Cardiac septum (tissue), 1 donor: ENCODE data around the gene PADI2. TPM values are rescaled to one million over a fixed set of nuclear protein-coding genes. Genes with fewer than 3 reads are reported as not detected.

ENCODE experiments used
- DNase-seq: peaks from one replicate; pipeline ENCODE4 v3.0.0-alpha.2; 2020; ENCODE audit warnings: low spot score
- intact Hi-C: fragments of 100-400 bp; cut with DNase I; formaldehyde crosslinking; loops from one replicate; pipeline ENCODE4 v1.14.0; 2022
- total RNA-seq: library from RNA; stranded (reverse); fragmentation: NEBNext Ultra II Directional; extraction: Animal tissue kit (Norgen Biotek cat#: 25700); gene quantifications from one replicate; pipeline ENCODE4 v1.2.1, GENCODE V29; 2021
- donor health status: DM: no; HTN: no; CAD: no.

Gene PADI2
- total RNA-seq, 1 donor from 2014 or later: 1.3 TPM

GRCh38 chr1:17118706-17119075, 560 bp downstream of the PADI2 start:
- DNase-seq: peak; percentile 79

GRCh38 chr1:17118268-17118667, 983 bp downstream of the PADI2 start:
- intact Hi-C loops: no loop called here
- DNase-seq: no peak

More at GRCh38 chr1:17118706-17119075, 560 bp downstream of the PADI2 start:
- intact Hi-C loops: no loop called here

- intact Hi-C loops: no loop called here
- DNase-seq: no peak
Observed at GRCh38 chr1:17117451-17118265, 1.6 kb downstream of the PADI2 start.

- no peak for DNase-seq
- intact Hi-C loops: no loop called here
Observed at GRCh38 chr1:17116643-17117042, 2.6 kb downstream of the PADI2 start.

- intact Hi-C loops: no loop called here
- DNase-seq: no peak
Observed at GRCh38 chr1:17113963-17114362, 5.3 kb downstream of the PADI2 start.

GRCh38 chr1:17112496-17113236, 6.6 kb downstream of the PADI2 start:
- intact Hi-C loops: no loop called here
- DNase-seq: no peak

- intact Hi-C loops: no loop called here
- no peak for DNase-seq
Observed at GRCh38 chr1:17112076-17112475, 7.2 kb downstream of the PADI2 start.

GRCh38 chr1:17110555-17110926, 8.7 kb downstream of the PADI2 start:
- intact Hi-C loops: no loop called here
- DNase-seq: no peak

- intact Hi-C loops: no loop called here
- DNase-seq: no peak
Observed at GRCh38 chr1:17109892-17110554, 9.2 kb downstream of the PADI2 start.

GRCh38 chr1:17108786-17109185, 10.5 kb downstream of the PADI2 start:
- intact Hi-C loops: no loop called here
- DNase-seq: no peak

GRCh38 chr1:17108360-17108759, 10.9 kb downstream of the PADI2 start:
- DNase-seq: no peak
- intact Hi-C loops: no loop called here

- no peak for DNase-seq
- intact Hi-C loops: no loop called here
Observed at GRCh38 chr1:17104782-17105181, 14.5 kb downstream of the PADI2 start.

- no peak for DNase-seq
- intact Hi-C loops: no loop called here
Observed at GRCh38 chr1:17102232-17102631, 17.0 kb downstream of the PADI2 start.

- no peak for DNase-seq
- intact Hi-C loops: no loop called here
Observed at GRCh38 chr1:17101261-17101660, 18.0 kb downstream of the PADI2 start.

GRCh38 chr1:17099616-17100340, 19.5 kb downstream of the PADI2 start:
- intact Hi-C loops: no loop called here
- DNase-seq: no peak

GRCh38 chr1:17098446-17099317, 20.6 kb downstream of the PADI2 start:
- DNase-seq: no peak
- intact Hi-C loops: no loop called here

GRCh38 chr1:17097787-17098186, 21.5 kb downstream of the PADI2 start:
- intact Hi-C loops: no loop called here
- DNase-seq: peak; percentile 90

GRCh38 chr1:17097147-17097546, 22.1 kb downstream of the PADI2 start:
- intact Hi-C loops: no loop called here
- DNase-seq: no peak

- intact Hi-C loops: no loop called here
- no peak for DNase-seq
Observed at GRCh38 chr1:17096584-17096983, 22.7 kb downstream of the PADI2 start.
